NCI-H2029 treated with DMSO at 0.1 percent for 48 hours (cell line): Measurements from ENCODE around the gene FMO5.

Experiments used
- DNase-seq: peaks from one replicate; lab custom pipeline; 2025; lab: John Stamatoyannopoulos, UW

FMO5 gene

DNA sequence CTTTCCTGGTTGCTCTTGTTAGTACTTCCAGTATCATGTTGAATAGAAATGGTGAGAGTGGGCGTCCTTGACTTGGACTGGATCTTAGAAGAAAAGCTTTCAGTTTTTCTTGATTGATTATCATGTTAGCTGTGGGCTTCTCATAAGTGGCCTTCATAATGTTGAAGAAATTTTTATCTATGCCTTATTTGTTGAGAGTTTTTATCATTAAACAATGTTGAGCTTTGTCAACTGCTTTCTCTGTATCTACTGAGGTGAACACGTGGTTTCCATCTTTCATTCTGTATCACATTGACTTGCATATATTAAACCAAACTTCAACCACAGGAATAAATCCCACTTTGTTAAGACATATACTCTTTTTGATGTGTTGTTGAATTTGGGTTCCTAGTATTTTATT lies 82.3 kb downstream of the FMO5 start:
- DNase-seq = no peak
